DOHH2 (cell line): ENCODE data around the gene DSCAM.

Source experiments
- H3F3A ChIP-seq: fragments of 200-600 bp; sonication (generic), shearing (Covaris generic); 2 replicates; pipeline ENCODE4 v1.6.0; 2016; ENCODE audit warnings: antibody characterized with exemption, mild to moderate bottlenecking; ENCODE audit not compliant: control insufficient read depth, insufficient read depth
- H3K27ac ChIP-seq: fragments of 200-600 bp; sonication (generic); 2 replicates; pipeline ENCODE4 v1.5.1; 2014; ENCODE audit warnings: low read depth, mild to moderate bottlenecking, low read length, moderate library complexity
- H3K27me3 ChIP-seq: fragments of 200-600 bp; sonication (generic); 2 replicates; pipeline ENCODE4 v1.6.1; 2014; ENCODE audit warnings: mild to moderate bottlenecking, low read length, mixed read lengths; ENCODE audit not compliant: control insufficient read depth
- H3K36me3 ChIP-seq: fragments of 200-600 bp; sonication (generic); 2 replicates; pipeline ENCODE4 v1.6.1; 2014; ENCODE audit warnings: mild to moderate bottlenecking, low read length, moderate library complexity, mixed read lengths; ENCODE audit not compliant: control insufficient read depth
- H3K4me1 ChIP-seq: fragments of 200-600 bp; sonication (generic); 2 replicates; pipeline ENCODE4 v1.6.1; 2014; ENCODE audit warnings: mild to moderate bottlenecking, low read length, mixed read lengths; ENCODE audit not compliant: control insufficient read depth
- H3K4me2 ChIP-seq: fragments of 200-600 bp; sonication (generic); 2 replicates; pipeline ENCODE4 v1.6.0; 2014; ENCODE audit warnings: mild to moderate bottlenecking, low read length, moderate library complexity
- H3K4me3 ChIP-seq: fragments of 200-600 bp; sonication (generic); 2 replicates; pipeline ENCODE4 v1.5.1; 2014; ENCODE audit warnings: mild to moderate bottlenecking, low read length, mixed read lengths
- H3K79me2 ChIP-seq: fragments of 200-600 bp; sonication (generic); 2 replicates; pipeline ENCODE4 v1.6.1; 2014; ENCODE audit warnings: mild to moderate bottlenecking, low read length, mixed read lengths; ENCODE audit not compliant: control insufficient read depth
- H3K9me2 ChIP-seq: fragments of 200-600 bp; sonication (generic); replicated peaks from 2 replicates; pipeline ENCODE4 v1.6.1; 2014; ENCODE audit warnings: mild to moderate bottlenecking, low read length, mixed read lengths; ENCODE audit not compliant: control insufficient read depth
- H3K9me3 ChIP-seq: fragments of 200-600 bp; sonication (generic); 2 replicates; pipeline ENCODE4 v1.6.1; 2014; ENCODE audit warnings: antibody characterized with exemption, low read length, mixed read lengths; ENCODE audit not compliant: control insufficient read depth, insufficient read depth
- H4K20me1 ChIP-seq: fragments of 200-600 bp; sonication (generic); 2 replicates; pipeline ENCODE4 v1.6.0; 2014; ENCODE audit warnings: low read depth, mild to moderate bottlenecking, antibody characterized with exemption, low read length, moderate library complexity; ENCODE audit not compliant: control insufficient read depth, insufficient read depth
- CTCF ChIP-seq: fragments of 200-600 bp; sonication (generic); IDR thresholded peaks from one replicate; pipeline ENCODE4 v1.5.1; 2014; ENCODE audit warnings: antibody characterized with exemption, mild to moderate bottlenecking, low read depth, low read length; ENCODE audit not compliant: poor library complexity, severe bottlenecking
- EZH2phosphoT487 ChIP-seq: fragments of 200-600 bp; sonication (generic); IDR thresholded peaks from 2 replicates; pipeline ENCODE4 v1.6.1; 2017; ENCODE audit warnings: borderline replicate concordance, mild to moderate bottlenecking, antibody characterized with exemption, low read length, moderate library complexity, mixed read lengths

Gene DSCAM

GRCh38 chr21:40686526-40686925 lies 160.4 kb downstream of the DSCAM start:
- H3K27ac ChIP-seq = no peak overlapping the region
- TF ChIP-seq CTCF (no peak), EZH2phosphoT487 (no peak)
- H3K4me2 ChIP-seq = no peak overlapping the region
- H3F3A ChIP-seq = no peaks in the 10 kb centered on the region
- no peaks in the 10 kb centered on the region for H4K20me1 ChIP-seq
- no peaks in the 10 kb centered on the region for H3K4me1 ChIP-seq
- H3K9me2 ChIP-seq = no peaks in the 10 kb centered on the region
- no peaks in the 10 kb centered on the region for H3K27me3 ChIP-seq
- H3K36me3 ChIP-seq = no peaks in the 10 kb centered on the region
- peaks cover 6% of the 10 kb centered on the region; the same call in 1 of the 2 replicates for H3K9me3 ChIP-seq
- H3K4me3 ChIP-seq = no peak overlapping the region
- H3K79me2 ChIP-seq = no peaks in the 10 kb centered on the region

- no peaks in the 10 kb centered on the region for H3K4me1 ChIP-seq
- no peaks in the 10 kb centered on the region for H3K36me3 ChIP-seq
- TF ChIP-seq EZH2phosphoT487 (no peak), CTCF (no peak)
- no peaks in the 10 kb centered on the region for H3K27me3 ChIP-seq
- H3F3A ChIP-seq = no peaks in the 10 kb centered on the region
- no peaks in the 10 kb centered on the region for H3K9me2 ChIP-seq
- no peak overlapping the region for H3K4me2 ChIP-seq
- peaks cover 6% of the 10 kb centered on the region; the same call in 1 of the 2 replicates for H3K9me3 ChIP-seq
- no peaks in the 10 kb centered on the region for H3K79me2 ChIP-seq
- H3K4me3 ChIP-seq = no peak overlapping the region
- no peak overlapping the region for H3K27ac ChIP-seq
- H4K20me1 ChIP-seq = no peaks in the 10 kb centered on the region
These were observed 161.8 kb downstream of the DSCAM start for GRCh38 chr21:40685141-40685540.

- H3K4me1 ChIP-seq = no peaks in the 10 kb centered on the region
- no peaks in the 10 kb centered on the region for H4K20me1 ChIP-seq
- no peak overlapping the region for H3K4me2 ChIP-seq
- no peak overlapping the region for H3K27ac ChIP-seq
- H3K79me2 ChIP-seq = no peaks in the 10 kb centered on the region
- peaks cover 6% of the 10 kb centered on the region; the same call in 1 of the 2 replicates for H3K9me3 ChIP-seq
- TF ChIP-seq EZH2phosphoT487 (no peak), CTCF (no peak)
- no peaks in the 10 kb centered on the region for H3K9me2 ChIP-seq
- no peaks in the 10 kb centered on the region for H3F3A ChIP-seq
- no peaks in the 10 kb centered on the region for H3K36me3 ChIP-seq
- no peaks in the 10 kb centered on the region for H3K27me3 ChIP-seq
- no peak overlapping the region for H3K4me3 ChIP-seq
These were observed 162.2 kb downstream of the DSCAM start for GRCh38 chr21:40684726-40685125.
